HEK293 (cell line): ENCODE measurements around the gene GID4.

ENCODE experiments used
- CTCF ChIA-PET: fragments of 350-600 bp; formaldehyde crosslinking; extraction: SDS; loops from one replicate; lab custom pipeline; 2021; ENCODE audit warnings: antibody characterized with exemption; lab: Yijun Ruan, JAX
- POLR2A ChIA-PET: fragments of 300-600 bp; formaldehyde crosslinking; extraction: SDS; loops from one replicate; lab custom pipeline; 2020; ENCODE audit warnings: antibody characterized with exemption, inconsistent platforms; lab: Yijun Ruan, JAX
- H3K27ac ChIP-seq: fragments of 200-500 bp; sonication (Bioruptor generic); 2 replicates; pipeline ENCODE4 v1.5.1; 2014; ENCODE audit warnings: low read depth, low read length, control low read depth, inconsistent platforms; ENCODE audit errors: extremely low read depth
- H3K36me3 ChIP-seq, 2 experiments: fragments of 200-500 bp in 1 of 2; sonication (Bioruptor generic) in 1 of 2; 1 replicate in 1 of 2; 2 replicates in 1 of 2; pipeline ENCODE4 v1.5.1; 2014 to 2017; ENCODE audit warnings: inconsistent platforms in 2 of 2, low read length in 2 of 2; ENCODE audit not compliant: control insufficient read depth in 2 of 2, insufficient read depth in 1 of 2
- H3K4me1 ChIP-seq: fragments of 200-500 bp; sonication (Bioruptor generic); 2 replicates; pipeline ENCODE4 v1.5.1; 2014; ENCODE audit warnings: mild to moderate bottlenecking, low read length, inconsistent platforms; ENCODE audit not compliant: control insufficient read depth, insufficient read depth
- H3K4me3 ChIP-seq: 2 replicates; pipeline ENCODE4 v1.5.1; 2011; ENCODE audit warnings: low read depth, mild to moderate bottlenecking, control low read depth, low read length, moderate library complexity
- H3K9me3 ChIP-seq: fragments of 200-500 bp; sonication (Bioruptor generic); 2 replicates; pipeline ENCODE4 v1.5.1; 2014; ENCODE audit warnings: low read depth, low read length, inconsistent platforms; ENCODE audit not compliant: control insufficient read depth, insufficient read depth
- CTCF ChIP-seq: fragments of 450-650 bp; formaldehyde crosslinking; IDR thresholded peaks from 2 replicates; pipeline ENCODE4 v1.5.1; 2016; ENCODE audit warnings: missing biosample characterization, missing genetic modification characterization
- HIC1 ChIP-seq: fragments of 450-650 bp; formaldehyde crosslinking; IDR thresholded peaks from 2 replicates; pipeline ENCODE4 v1.5.1; 2016; ENCODE audit warnings: missing biosample characterization, missing genetic modification characterization
- IKZF3 ChIP-seq: fragments of 450-650 bp; IDR thresholded peaks from 2 replicates; pipeline ENCODE4 v1.5.0; 2018; ENCODE audit warnings: missing biosample characterization, mild to moderate bottlenecking, missing genetic modification characterization, moderate library complexity
- MYNN ChIP-seq: fragments of 450-650 bp; formaldehyde crosslinking; IDR thresholded peaks from 2 replicates; pipeline ENCODE4 v1.5.1; 2016; ENCODE audit warnings: missing biosample characterization, missing genetic modification characterization, borderline replicate concordance
- REST ChIP-seq: fragments of 450-650 bp; formaldehyde crosslinking; IDR thresholded peaks from 2 replicates; pipeline ENCODE4 v1.5.1; 2016; ENCODE audit warnings: missing biosample characterization, missing genetic modification characterization
- YY1 ChIP-seq: fragments of 450-650 bp; formaldehyde crosslinking; IDR thresholded peaks from 2 replicates; pipeline ENCODE4 v1.5.1; 2018; ENCODE audit warnings: missing biosample characterization, missing genetic modification characterization
- ZBTB1 ChIP-seq: fragments of 450-650 bp; formaldehyde crosslinking; IDR thresholded peaks from 2 replicates; pipeline ENCODE4 v1.5.1; 2016; ENCODE audit warnings: missing biosample characterization, missing genetic modification characterization
- ZNF133 ChIP-seq: fragments of 450-650 bp; formaldehyde crosslinking; IDR thresholded peaks from 2 replicates; pipeline ENCODE4 v1.5.1; 2016; ENCODE audit warnings: missing biosample characterization, missing genetic modification characterization
- ZNF169 ChIP-seq: fragments of 450-650 bp; formaldehyde crosslinking; IDR thresholded peaks from 2 replicates; pipeline ENCODE4 v1.5.1; 2016; ENCODE audit warnings: missing biosample characterization, missing genetic modification characterization
- ZNF311 ChIP-seq: fragments of 450-650 bp; formaldehyde crosslinking; IDR thresholded peaks from 2 replicates; pipeline ENCODE4 v1.5.1; 2017; ENCODE audit warnings: missing biosample characterization, missing genetic modification characterization, borderline replicate concordance
- ZNF324 ChIP-seq: fragments of 450-650 bp; formaldehyde crosslinking; IDR thresholded peaks from 2 replicates; pipeline ENCODE4 v1.5.1; 2016; ENCODE audit warnings: missing biosample characterization, missing genetic modification characterization
- ZNF366 ChIP-seq: fragments of 450-650 bp; formaldehyde crosslinking; conservative IDR thresholded peaks from 2 replicates; pipeline ENCODE4 v1.5.1; 2016; ENCODE audit warnings: missing biosample characterization, missing genetic modification characterization
- ZNF548 ChIP-seq: fragments of 450-650 bp; formaldehyde crosslinking; IDR thresholded peaks from 2 replicates; pipeline ENCODE4 v1.5.1; 2016; ENCODE audit warnings: missing biosample characterization, missing genetic modification characterization
- ZNF561 ChIP-seq: fragments of 450-650 bp; IDR thresholded peaks from 2 replicates; pipeline ENCODE4 v1.5.1; 2018; ENCODE audit warnings: missing biosample characterization, missing genetic modification characterization, borderline replicate concordance
- ZNF777 ChIP-seq: fragments of 450-650 bp; formaldehyde crosslinking; IDR thresholded peaks from 2 replicates; pipeline ENCODE4 v1.5.1; 2017; ENCODE audit warnings: missing biosample characterization, missing genetic modification characterization, borderline replicate concordance
- ZNF791 ChIP-seq: fragments of 450-650 bp; formaldehyde crosslinking; IDR thresholded peaks from 2 replicates; pipeline ENCODE4 v1.5.1; 2016; ENCODE audit warnings: missing biosample characterization, missing genetic modification characterization
- ZSCAN18 ChIP-seq: fragments of 450-650 bp; formaldehyde crosslinking; IDR thresholded peaks from 2 replicates; pipeline ENCODE4 v1.5.1; 2016; ENCODE audit warnings: missing biosample characterization, missing genetic modification characterization

Gene GID4

GRCh38 chr17:18102640-18103039 is 63.4 kb downstream of the GID4 start:
- POLR2A ChIA-PET = interaction anchor here (0.6 to 1.2 kb wide), 2 partner anchors 11 to 245 kb away, joined by 3 to 4 read pairs; no protein-coding TSS in a partner anchor
- TF ChIP-seq ZNF366 (tag by site-specific recombination) = no peak
- no peak for TF ChIP-seq ZNF311 (tag by site-specific recombination)
- TF ChIP-seq REST (tag by site-specific recombination) = peak; percentile 57; the same call in 1 of the 2 replicates
- CTCF ChIA-PET = interaction anchor here (1.1 kb wide), 1 partner anchor 12 kb away, joined by 3 read pairs; no protein-coding TSS in a partner anchor

GRCh38 chr17:18105027-18105426 is 65.8 kb downstream of the GID4 start:
- CTCF ChIA-PET = interaction anchor here (0.6 kb wide), 1 partner anchor 19 kb away, joined by 4 read pairs; no protein-coding TSS in a partner anchor
- Histone ChIP-seq H3K27ac (no peak overlapping the region), H3K36me3 (peaks cover 6 to 72% of the 10 kb centered on the region in 2 experiments; a peak in 2 of 3 replicates), H3K4me1 (no peaks in the 10 kb centered on the region), H3K4me3 (no peak overlapping the region)
- TF ChIP-seq MYNN (no peak), HIC1 (tag by site-specific recombination) (no peak), ZNF548 (tag by site-specific recombination) (no peak), ZNF791 (no peak), ZNF561 (tag by site-specific recombination) (no peak), ZSCAN18 (no peak), ZNF133 (no peak), ZNF777 (tag by site-specific recombination) (no peak), ZNF169 (tag by site-specific recombination) (no peak), YY1 (no peak)
- TF ChIP-seq, all 188 proteins: peak for 0
- POLR2A ChIA-PET = no interaction called here
- H3K9me3 ChIP-seq = no peaks in the 10 kb centered on the region

More at GRCh38 chr17:18102640-18103039, 63.4 kb downstream of the GID4 start:
- H3K27ac ChIP-seq = no peak overlapping the region
- no peak overlapping the region for H3K4me3 ChIP-seq
- no peaks in the 10 kb centered on the region for H3K4me1 ChIP-seq
- H3K9me3 ChIP-seq = no peaks in the 10 kb centered on the region
- H3K36me3 ChIP-seq = peaks cover 9 to 96% of the 10 kb centered on the region in 2 experiments

- H3K4me1 ChIP-seq = no peaks in the 10 kb centered on the region
- no peak overlapping the region for H3K27ac ChIP-seq
- ChIA-PET POLR2A (no interaction called here), CTCF (no interaction called here)
- no peaks in the 10 kb centered on the region for H3K9me3 ChIP-seq
- peaks cover 6 to 66% of the 10 kb centered on the region in 2 experiments; a peak in 2 of 3 replicates for H3K36me3 ChIP-seq
- no peak overlapping the region for H3K4me3 ChIP-seq
- TF ChIP-seq ZNF324 (no peak), ZBTB1 (no peak), ZNF311 (tag by site-specific recombination) (no peak), HIC1 (tag by site-specific recombination) (no peak), IKZF3 (tag by site-specific recombination) (no peak), CTCF (tag by site-specific recombination) (no peak)
Measured at GRCh38 chr17:18105595-18105994, 66.4 kb downstream of the GID4 start.
